NOMO-1 treated with dmso at 0.1 percent for 144 hours (cell line): ENCODE measurements around the gene ACAP3.

Experiments
- DNase-seq: peaks from one replicate; lab custom pipeline; 2025; ENCODE audit not compliant: unreplicated experiment; lab: John Stamatoyannopoulos, UW

Gene ACAP3

GRCh38 chr1:1344655-1345361 is 37.1 kb upstream of the ACAP3 start:
- DNase-seq: no peak

GRCh38 chr1:1343811-1344421 is 36.2 kb upstream of the ACAP3 start:
- DNase-seq: no peak

- DNase-seq: no peak
Measured at GRCh38 chr1:1342584-1343115, 34.9 kb upstream of the ACAP3 start.

GRCh38 chr1:1342061-1342562 is 34.4 kb upstream of the ACAP3 start:
- no peak for DNase-seq

GRCh38 chr1:1341549-1342021 is 33.9 kb upstream of the ACAP3 start:
- DNase-seq: no peak

GRCh38 chr1:1340791-1341548 is 33.2 kb upstream of the ACAP3 start:
- DNase-seq: no peak

- no peak for DNase-seq
Measured at GRCh38 chr1:1340185-1340584, 32.5 kb upstream of the ACAP3 start.

- no peak for DNase-seq
Measured at GRCh38 chr1:1338278-1338677, 30.5 kb upstream of the ACAP3 start.

GRCh38 chr1:1337793-1338147 is 30.0 kb upstream of the ACAP3 start:
- no peak for DNase-seq

- no peak for DNase-seq
Measured at GRCh38 chr1:1336931-1337792, 29.4 kb upstream of the ACAP3 start.

- DNase-seq: no peak
Measured at GRCh38 chr1:1336446-1336845, 28.7 kb upstream of the ACAP3 start.

GRCh38 chr1:1335792-1336248 is 28.1 kb upstream of the ACAP3 start:
- DNase-seq: no peak

- DNase-seq: no peak
Measured at GRCh38 chr1:1335283-1335682, 27.6 kb upstream of the ACAP3 start.

GRCh38 chr1:1334835-1335234 is 27.1 kb upstream of the ACAP3 start:
- DNase-seq: no peak

- DNase-seq: no peak
Measured at GRCh38 chr1:1333551-1334241, 26.0 kb upstream of the ACAP3 start.

GRCh38 chr1:1332774-1333480 is 25.2 kb upstream of the ACAP3 start:
- DNase-seq: no peak

GRCh38 chr1:1332031-1332755 is 24.5 kb upstream of the ACAP3 start:
- DNase-seq: no peak

- DNase-seq: no peak
Measured at GRCh38 chr1:1331068-1331965, 23.6 kb upstream of the ACAP3 start, which contains the start of gene TAS1R3. TAS1R3 (plus strand) TSS chr1:1331280; CDS start chr1:1331346, 66 bp downstream.
